ENCODE results near the gene KANSL2.

KANSL2 gene

GRCh38 chr12:48694038-48694437 lies 12.0 kb upstream of the KANSL2 start:
- Histone ChIP-seq H3K9me2 (ENCODE audit: low read depth, low read length) (no peaks in the 10 kb centered on the region), H2AFZ (ENCODE audit: low read length) (no peak overlapping the region), H3K27me3 (ENCODE audit: insufficient read depth, low read length) (no peaks in the 10 kb centered on the region), H3K4me2 (ENCODE audit: low read length) (no peak overlapping the region), H3K4me1 (ENCODE audit: insufficient read depth, low read length, severe bottlenecking) (no peaks in the 10 kb centered on the region), H3F3A (ENCODE audit: insufficient read depth, low read length) (no peaks in the 10 kb centered on the region), H3K4me3 (ENCODE audit: low read depth, low read length, poor library complexity, severe bottlenecking) (no peak overlapping the region), H3K27ac (ENCODE audit: low read depth, low read length, poor library complexity, severe bottlenecking) (no peak overlapping the region), H3K36me3 (ENCODE audit: insufficient read depth, low read length) (peaks cover 83% of the 10 kb centered on the region), H3K9ac (ENCODE audit: low read length) (no peak overlapping the region), H3K9me3 (ENCODE audit: low read length) (no peaks in the 10 kb centered on the region), H4K20me1 (ENCODE audit: insufficient read depth, low read length) (no peaks in the 10 kb centered on the region), H3K79me2 (ENCODE audit: insufficient read depth, low read length) (no peaks in the 10 kb centered on the region)
- no peak for TF ChIP-seq CTCF (IDR thresholded peaks at IDR 0.05; ENCODE audit: low read length)

GRCh38 chr12:48693572-48693971 lies 11.5 kb upstream of the KANSL2 start:
- H3K4me2 ChIP-seq (ENCODE audit: low read length), result no peak overlapping the region
- no peak overlapping the region for H3K4me3 ChIP-seq (ENCODE audit: low read depth, low read length, poor library complexity, severe bottlenecking)
- H3K27ac ChIP-seq (ENCODE audit: low read depth, low read length, poor library complexity, severe bottlenecking), result no peak overlapping the region
- H3K36me3 ChIP-seq (ENCODE audit: insufficient read depth, low read length), result peaks cover 86% of the 10 kb centered on the region
- no peaks in the 10 kb centered on the region for H3K9me3 ChIP-seq (ENCODE audit: low read length)
- no peak overlapping the region for H3K9ac ChIP-seq (ENCODE audit: low read length)
- H3K27me3 ChIP-seq (ENCODE audit: insufficient read depth, low read length), result no peaks in the 10 kb centered on the region
- no peaks in the 10 kb centered on the region for H3K4me1 ChIP-seq (ENCODE audit: insufficient read depth, low read length, severe bottlenecking)
- no peaks in the 10 kb centered on the region for H3F3A ChIP-seq (ENCODE audit: insufficient read depth, low read length)
- no peaks in the 10 kb centered on the region for H3K9me2 ChIP-seq (ENCODE audit: low read depth, low read length)
- TF ChIP-seq EZH2 (IDR thresholded peaks at IDR 0.05; ENCODE audit: borderline replicate concordance, low read length) (no peak), CTCF (IDR thresholded peaks at IDR 0.05; ENCODE audit: low read length) (no peak)
- no peaks in the 10 kb centered on the region for H3K79me2 ChIP-seq (ENCODE audit: insufficient read depth, low read length)
- H4K20me1 ChIP-seq (ENCODE audit: insufficient read depth, low read length), result no peaks in the 10 kb centered on the region
- H2AFZ ChIP-seq (ENCODE audit: low read length), result no peak overlapping the region

GRCh38 chr12:48691826-48692487 lies 9.9 kb upstream of the KANSL2 start:
- H3K36me3 ChIP-seq (ENCODE audit: insufficient read depth, low read length), result peaks cover 88% of the 10 kb centered on the region

More at GRCh38 chr12:48691826-48692487, 9.9 kb upstream of the KANSL2 start:
- H4K20me1 ChIP-seq (ENCODE audit: insufficient read depth, low read length), result no peaks in the 10 kb centered on the region
- H3K27me3 ChIP-seq (ENCODE audit: insufficient read depth, low read length), result no peaks in the 10 kb centered on the region
- H3K79me2 ChIP-seq (ENCODE audit: insufficient read depth, low read length), result no peaks in the 10 kb centered on the region
- no peak overlapping the region for H3K4me2 ChIP-seq (ENCODE audit: low read length)
- no peak overlapping the region for H3K4me3 ChIP-seq (ENCODE audit: low read depth, low read length, poor library complexity, severe bottlenecking)
- H3K27ac ChIP-seq (ENCODE audit: low read depth, low read length, poor library complexity, severe bottlenecking), result no peak overlapping the region
- no peaks in the 10 kb centered on the region for H3K4me1 ChIP-seq (ENCODE audit: insufficient read depth, low read length, severe bottlenecking)
- no peak overlapping the region for H2AFZ ChIP-seq (ENCODE audit: low read length)
- no peak overlapping the region for H3K9ac ChIP-seq (ENCODE audit: low read length)
- H3K9me2 ChIP-seq (ENCODE audit: low read depth, low read length), result no peaks in the 10 kb centered on the region
- no peak for TF ChIP-seq EZH2 (IDR thresholded peaks at IDR 0.05; ENCODE audit: borderline replicate concordance, low read length)
- no peak for TF ChIP-seq CTCF (IDR thresholded peaks at IDR 0.05; ENCODE audit: low read length)
- no peaks in the 10 kb centered on the region for H3F3A ChIP-seq (ENCODE audit: insufficient read depth, low read length)
- no peaks in the 10 kb centered on the region for H3K9me3 ChIP-seq (ENCODE audit: low read length)
